ENCODE data around the gene FBLN2.

Gene FBLN2

DNA sequence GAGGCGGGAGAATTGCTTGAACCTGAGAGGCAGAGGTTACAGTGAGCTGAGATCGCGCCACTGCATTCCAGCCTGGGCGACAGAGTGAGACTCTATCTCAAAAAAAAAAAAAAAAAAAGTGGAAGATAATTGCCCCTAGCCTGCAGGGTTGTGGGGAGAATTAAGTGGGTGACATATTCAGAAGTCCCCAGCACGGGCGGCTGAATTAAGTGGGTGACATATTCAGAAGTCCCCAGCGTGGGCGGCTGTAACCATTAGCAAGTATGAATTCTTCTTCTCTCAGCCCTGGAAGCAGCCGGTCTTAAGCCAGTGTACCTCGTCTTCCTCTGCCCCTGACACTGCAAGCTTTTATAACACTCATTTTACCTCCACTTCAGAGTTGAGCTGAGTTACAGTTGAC is 44.7 kb downstream of the FBLN2 start:
- peaks cover 9% of the 10 kb centered on the region for H3K27me3 Mint-ChIP-seq (ENCODE audit: low read depth, poor library complexity)
- no peak overlapping the region for H3K4me3 Mint-ChIP-seq
- H3K9me3 Mint-ChIP-seq, result no peaks in the 10 kb centered on the region
- H3K36me3 Mint-ChIP-seq (ENCODE audit: low read depth), result no peaks in the 10 kb centered on the region
- no peak for DNase-seq
- no peak overlapping the region for H3K27ac Mint-ChIP-seq
- H3K4me1 Mint-ChIP-seq, result peaks cover 11% of the 10 kb centered on the region
- TF ChIP-seq, protein P1, sequence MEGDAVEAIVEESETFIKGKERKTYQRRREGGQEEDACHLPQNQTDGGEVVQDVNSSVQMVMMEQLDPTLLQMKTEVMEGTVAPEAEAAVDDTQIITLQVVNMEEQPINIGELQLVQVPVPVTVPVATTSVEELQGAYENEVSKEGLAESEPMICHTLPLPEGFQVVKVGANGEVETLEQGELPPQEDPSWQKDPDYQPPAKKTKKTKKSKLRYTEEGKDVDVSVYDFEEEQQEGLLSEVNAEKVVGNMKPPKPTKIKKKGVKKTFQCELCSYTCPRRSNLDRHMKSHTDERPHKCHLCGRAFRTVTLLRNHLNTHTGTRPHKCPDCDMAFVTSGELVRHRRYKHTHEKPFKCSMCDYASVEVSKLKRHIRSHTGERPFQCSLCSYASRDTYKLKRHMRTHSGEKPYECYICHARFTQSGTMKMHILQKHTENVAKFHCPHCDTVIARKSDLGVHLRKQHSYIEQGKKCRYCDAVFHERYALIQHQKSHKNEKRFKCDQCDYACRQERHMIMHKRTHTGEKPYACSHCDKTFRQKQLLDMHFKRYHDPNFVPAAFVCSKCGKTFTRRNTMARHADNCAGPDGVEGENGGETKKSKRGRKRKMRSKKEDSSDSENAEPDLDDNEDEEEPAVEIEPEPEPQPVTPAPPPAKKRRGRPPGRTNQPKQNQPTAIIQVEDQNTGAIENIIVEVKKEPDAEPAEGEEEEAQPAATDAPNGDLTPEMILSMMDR (IDR thresholded peaks at IDR 0.05), result no peak

DNA sequence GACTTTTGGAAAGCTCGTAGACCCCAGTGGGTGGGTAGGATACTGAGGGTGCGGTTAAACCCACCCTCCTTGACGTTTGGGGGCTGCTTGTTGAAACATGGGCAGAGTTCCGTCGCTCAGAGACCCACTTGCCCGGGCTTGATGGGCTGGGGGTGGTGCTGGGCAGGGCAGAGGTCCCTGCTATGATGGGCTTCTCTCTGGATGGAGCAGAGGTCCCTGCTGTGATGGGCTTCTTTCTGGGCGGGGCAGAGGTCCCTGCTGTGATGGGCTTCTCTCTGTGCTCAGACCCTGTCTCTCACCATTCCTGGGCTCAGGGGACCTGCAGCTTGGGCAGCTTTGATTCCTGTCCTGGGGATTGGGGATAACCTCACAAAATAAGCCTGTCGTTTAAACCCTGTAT is 45.2 kb downstream of the FBLN2 start:
- TF ChIP-seq, protein P1 (IDR thresholded peaks at IDR 0.05), result no peak
- Mint-ChIP-seq H3K27ac (no peak overlapping the region), H3K4me3 (no peak overlapping the region), H3K4me1 (peaks cover 16% of the 10 kb centered on the region), H3K27me3 (ENCODE audit: low read depth, poor library complexity) (peaks cover 9% of the 10 kb centered on the region), H3K9me3 (no peaks in the 10 kb centered on the region), H3K36me3 (ENCODE audit: low read depth) (no peaks in the 10 kb centered on the region)
- no peak for DNase-seq

GRCh38 chr3:13594991-13595421 is 46.1 kb downstream of the FBLN2 start:
- Mint-ChIP-seq H3K36me3 (ENCODE audit: low read depth) (no peaks in the 10 kb centered on the region), H3K27me3 (ENCODE audit: low read depth, poor library complexity) (peaks cover 14% of the 10 kb centered on the region), H3K27ac (no peak overlapping the region), H3K4me3 (no peak overlapping the region), H3K4me1 (peaks cover 25% of the 10 kb centered on the region), H3K9me3 (no peaks in the 10 kb centered on the region)
- DNase-seq, result no peak
- TF ChIP-seq, protein P1 (IDR thresholded peaks at IDR 0.05), result no peak

GRCh38 chr3:13595485-13595884 is 46.6 kb downstream of the FBLN2 start:
- Mint-ChIP-seq H3K4me1 (peaks cover 26% of the 10 kb centered on the region), H3K36me3 (ENCODE audit: low read depth) (no peaks in the 10 kb centered on the region), H3K27ac (no peak overlapping the region), H3K27me3 (ENCODE audit: low read depth, poor library complexity) (peaks cover 18% of the 10 kb centered on the region), H3K9me3 (no peaks in the 10 kb centered on the region), H3K4me3 (no peak overlapping the region)
- TF ChIP-seq, protein P1 (IDR thresholded peaks at IDR 0.05), result no peak
- no peak for DNase-seq

GRCh38 chr3:13596426-13597205 is 47.7 kb downstream of the FBLN2 start:
- Mint-ChIP-seq H3K27ac (no peak overlapping the region), H3K9me3 (no peaks in the 10 kb centered on the region), H3K36me3 (ENCODE audit: low read depth) (no peaks in the 10 kb centered on the region), H3K4me3 (no peak overlapping the region), H3K27me3 (ENCODE audit: low read depth, poor library complexity) (peaks cover 19% of the 10 kb centered on the region), H3K4me1 (peaks cover 26% of the 10 kb centered on the region)
- TF ChIP-seq, protein P1 (IDR thresholded peaks at IDR 0.05), result no peak
- DNase-seq, result no peak

DNA sequence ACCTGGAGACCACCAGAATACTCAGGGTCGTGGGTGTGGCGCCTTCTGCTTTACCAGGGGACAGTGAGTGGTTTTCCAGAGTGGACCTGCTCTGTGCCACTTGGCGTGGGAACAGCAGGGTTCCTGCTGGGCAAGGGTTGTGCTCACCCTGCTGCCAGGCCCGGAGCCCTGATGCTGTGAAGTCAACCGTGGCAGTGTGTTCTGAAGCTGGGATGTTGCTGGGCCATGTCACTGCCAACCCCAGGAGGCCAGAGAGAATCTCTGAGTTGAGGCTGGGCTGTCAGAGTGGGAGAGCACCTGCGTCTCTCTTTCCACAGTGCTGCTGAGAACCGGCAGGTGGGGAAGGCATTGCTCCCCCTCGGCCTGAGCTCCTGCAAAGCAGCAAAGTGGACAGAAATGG is 48.7 kb downstream of the FBLN2 start:
- Mint-ChIP-seq H3K36me3 (ENCODE audit: low read depth) (no peaks in the 10 kb centered on the region), H3K9me3 (peaks cover 6% of the 10 kb centered on the region), H3K4me3 (no peak overlapping the region), H3K27me3 (ENCODE audit: low read depth, poor library complexity) (peaks cover 15% of the 10 kb centered on the region), H3K4me1 (peaks cover 26% of the 10 kb centered on the region), H3K27ac (no peak overlapping the region)
- TF ChIP-seq, protein P1 (IDR thresholded peaks at IDR 0.05), result no peak
- no peak for DNase-seq

All from nephron progenitor cell (in vitro differentiated cells).